Hematopoietic multipotent progenitor cell treated with erythropoietin and hydrocortisone succinate and interleukin-3 and kit ligand, for 17 days (in vitro differentiated cells): ENCODE measurements around the gene COL9A1.
A peak's percentile ranks its signal among the peaks of the same experiment; 100 is the strongest.

Experiments
- DNase-seq: peaks from one replicate; pipeline ENCODE4 v3.0.0-alpha.2; 2015; ENCODE audit warnings: low spot score

COL9A1 gene

GRCh38 chr6:70225055-70225454, 77.8 kb downstream of the COL9A1 start:
- no peak for DNase-seq

DNA sequence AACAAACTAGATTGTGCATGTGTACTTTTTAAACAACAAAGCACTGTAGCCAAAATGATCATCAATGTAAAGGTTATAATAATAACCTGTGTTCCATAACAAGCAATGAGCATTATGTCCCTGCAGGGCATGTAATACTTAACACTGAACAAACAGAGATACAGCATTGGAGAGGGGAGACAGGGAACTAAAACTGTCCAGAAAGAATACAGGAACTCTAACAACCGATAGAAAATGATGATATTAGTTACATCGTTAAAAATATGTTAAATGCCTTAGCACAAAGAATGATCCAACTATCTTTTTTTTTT, 80.5 kb downstream of the COL9A1 start:
- DNase-seq = no peak

DNA sequence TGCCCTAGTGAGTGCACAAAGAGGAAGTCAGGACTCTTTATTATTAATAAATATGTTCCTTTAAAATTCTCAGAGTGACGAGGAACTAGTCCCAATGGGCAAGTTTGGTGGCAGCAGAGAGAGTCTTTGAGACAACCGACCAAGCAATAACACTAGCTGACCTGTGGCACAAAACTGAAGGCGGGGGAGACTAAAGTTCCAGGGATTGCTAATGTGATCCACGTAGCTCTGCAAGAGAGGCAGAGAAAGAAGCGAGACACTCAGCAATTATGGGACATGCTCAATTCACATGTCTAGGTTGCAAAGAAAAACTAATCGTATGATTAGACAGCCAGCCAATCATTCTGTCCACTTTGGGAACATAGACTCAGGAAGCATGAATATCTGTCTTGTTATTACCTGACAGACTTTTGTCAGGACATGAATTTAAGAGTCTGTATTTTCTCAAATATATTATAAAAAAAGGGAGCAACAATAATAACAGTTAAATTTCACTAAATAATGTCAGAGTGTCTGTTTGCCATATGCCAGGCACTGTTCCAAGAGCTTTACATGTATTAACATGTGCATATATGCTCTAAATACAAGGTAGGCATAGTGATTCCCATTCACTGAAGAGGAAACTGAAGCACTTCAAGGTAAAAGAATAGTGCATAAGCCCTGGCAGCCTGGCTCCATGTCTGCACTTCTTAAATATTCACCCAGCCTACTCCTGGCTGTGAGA, 81.0 kb downstream of the COL9A1 start:
- DNase-seq = no peak

- DNase-seq = peak; percentile 22
These were observed 81.7 kb downstream of the COL9A1 start for GRCh38 chr6:70221025-70221714.

DNA sequence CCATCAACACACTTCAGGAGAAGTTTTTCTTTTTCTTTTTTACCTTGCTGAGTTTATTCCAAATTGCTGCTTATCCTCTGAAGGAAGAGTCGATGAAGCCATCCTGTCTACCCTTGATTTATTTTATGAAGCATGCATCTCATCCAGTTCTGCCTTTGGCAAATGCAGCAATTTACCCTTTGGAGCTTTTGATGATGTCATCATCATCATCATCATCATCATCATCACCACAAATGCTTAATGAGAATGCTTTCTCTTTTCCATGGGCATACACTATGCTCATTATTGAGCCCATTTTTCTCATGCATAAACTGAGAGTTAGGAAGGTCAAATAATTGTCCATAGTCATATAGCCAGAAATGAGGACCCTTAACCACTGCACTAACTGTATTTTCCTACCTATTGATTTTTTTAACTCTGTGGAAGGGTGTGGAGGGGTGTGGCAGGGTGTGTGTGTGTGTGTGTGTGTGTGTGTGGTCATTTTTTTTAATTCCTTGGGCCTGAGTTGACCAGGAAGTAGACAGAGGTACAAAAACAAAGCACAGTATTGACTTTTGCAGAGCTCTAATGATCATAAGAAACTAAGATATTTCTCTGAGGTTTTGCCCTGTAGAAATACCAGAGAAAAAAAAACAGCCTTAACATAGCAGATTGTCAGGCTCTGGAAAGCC, 82.8 kb downstream of the COL9A1 start:
- DNase-seq = no peak

DNA sequence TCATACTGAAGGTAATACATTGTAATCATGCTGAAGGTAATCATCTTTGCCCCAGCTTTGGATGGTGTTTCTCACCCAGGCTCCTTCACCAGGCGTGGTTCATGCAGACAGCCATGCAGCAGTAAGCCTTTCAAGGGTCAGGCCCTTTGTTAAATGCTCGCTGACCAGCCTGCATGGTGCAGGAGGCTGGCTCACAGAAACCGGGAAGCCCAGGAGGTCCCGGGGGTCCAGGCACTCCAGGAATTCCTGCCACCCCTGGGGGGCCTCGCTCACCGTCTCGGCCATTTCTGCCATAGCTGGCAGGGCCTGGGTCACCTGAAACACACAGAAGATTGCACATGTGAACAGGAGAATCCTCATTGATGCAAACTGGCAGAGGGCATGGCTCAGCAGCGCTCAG, 86.1 kb downstream of the COL9A1 start:
- no peak for DNase-seq

DNA sequence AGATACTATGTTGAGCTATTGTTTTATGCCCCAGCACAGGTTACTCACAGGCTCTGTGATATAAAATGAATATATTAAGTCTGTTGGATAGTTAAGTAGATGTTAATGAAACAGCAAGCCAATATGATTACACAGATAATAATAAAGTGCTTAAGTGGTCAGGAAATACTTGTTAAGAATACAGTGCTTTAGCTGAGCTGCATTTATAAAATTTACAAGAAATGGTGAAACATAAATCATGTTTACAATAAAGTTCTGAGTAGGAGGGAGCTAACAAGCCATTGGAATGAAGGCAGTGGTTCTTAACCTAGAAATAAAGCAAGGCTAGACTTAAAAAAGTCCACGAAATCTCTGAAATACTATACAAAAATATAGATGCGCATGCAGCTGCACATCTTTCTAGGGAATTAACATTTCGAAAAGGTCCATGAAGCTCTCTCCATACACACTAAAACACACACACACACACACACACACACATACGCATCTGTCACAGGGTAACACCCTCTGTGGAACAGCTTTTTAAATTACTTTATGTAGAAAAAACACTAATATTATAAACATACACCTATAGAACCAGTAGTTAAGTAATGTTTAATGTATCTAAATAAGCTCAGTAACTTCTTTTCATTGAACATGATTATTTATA, 87.3 kb downstream of the COL9A1 start:
- no peak for DNase-seq

- no peak for DNase-seq
These were observed 92.4 kb downstream of the COL9A1 start for GRCh38 chr6:70210462-70210861.

GRCh38 chr6:70208235-70208790, 94.6 kb downstream of the COL9A1 start:
- no peak for DNase-seq

- no peak for DNase-seq
These were observed 104.1 kb downstream of the COL9A1 start for GRCh38 chr6:70198785-70199184.

GRCh38 chr6:70196531-70196930, 106.4 kb downstream of the COL9A1 start:
- DNase-seq = no peak

- DNase-seq = no peak
These were observed 108.5 kb downstream of the COL9A1 start for GRCh38 chr6:70194421-70194820.

DNA sequence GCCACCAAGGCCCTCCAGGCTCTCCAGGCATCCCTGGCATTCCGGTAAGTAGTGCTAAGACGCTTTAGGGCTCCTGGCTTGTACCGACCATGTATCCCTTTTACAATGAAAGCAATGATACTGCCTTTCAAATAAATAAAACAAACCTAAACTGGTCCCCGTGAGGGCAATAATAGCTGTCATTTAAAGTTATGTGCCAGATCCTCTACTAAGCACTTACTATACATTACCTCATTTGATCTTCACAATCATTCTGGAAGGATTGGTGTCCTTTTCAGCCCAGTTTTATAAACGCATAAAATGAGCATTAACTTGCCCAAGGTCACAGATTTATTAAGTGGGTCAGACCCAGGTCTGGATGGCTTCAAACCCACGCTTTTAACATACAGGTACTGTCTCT, 114.7 kb downstream of the COL9A1 start:
- DNase-seq = no peak

GRCh38 chr6:70186461-70186860, 116.4 kb downstream of the COL9A1 start:
- no peak for DNase-seq

- DNase-seq = no peak
These were observed 118.2 kb downstream of the COL9A1 start for GRCh38 chr6:70184723-70185122.

GRCh38 chr6:70183538-70183937, 119.3 kb downstream of the COL9A1 start:
- DNase-seq = no peak

DNA sequence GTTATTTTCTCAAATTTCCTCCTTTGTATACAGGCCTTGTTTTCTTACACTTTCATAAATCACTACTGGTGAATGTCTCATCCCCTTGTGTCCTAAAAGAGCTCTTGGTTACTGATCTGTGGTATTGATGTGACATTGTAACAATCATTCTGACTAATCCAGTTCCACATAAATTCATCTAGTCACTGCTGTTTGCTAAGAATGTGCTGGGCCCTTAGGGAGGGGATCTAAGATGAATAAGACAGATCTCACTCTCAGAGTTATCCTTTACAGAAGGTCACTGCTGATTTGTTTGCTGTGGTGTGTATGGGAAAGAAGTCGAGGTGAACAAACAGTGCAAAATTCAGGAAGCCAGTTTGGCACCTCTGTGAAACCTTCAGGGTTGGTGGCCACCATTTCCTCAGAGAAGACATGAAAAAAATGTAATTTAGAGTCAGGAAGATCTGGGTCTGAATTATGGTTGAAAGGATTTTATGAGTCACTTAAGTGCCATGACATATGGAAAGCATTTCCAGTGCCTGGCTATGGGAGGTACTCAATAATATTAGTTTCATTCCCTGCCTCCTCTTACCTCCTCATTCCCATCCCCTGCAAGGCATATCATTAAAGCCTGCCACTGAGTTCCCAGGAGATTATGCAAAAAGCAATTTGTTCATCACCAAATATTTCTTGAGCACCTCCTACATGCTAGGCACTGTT, 121.8 kb downstream of the COL9A1 start:
- no peak for DNase-seq

GRCh38 chr6:70180183-70180900, 122.5 kb downstream of the COL9A1 start:
- no peak for DNase-seq

- DNase-seq = no peak
These were observed 125.9 kb downstream of the COL9A1 start for GRCh38 chr6:70176842-70177550.

DNA sequence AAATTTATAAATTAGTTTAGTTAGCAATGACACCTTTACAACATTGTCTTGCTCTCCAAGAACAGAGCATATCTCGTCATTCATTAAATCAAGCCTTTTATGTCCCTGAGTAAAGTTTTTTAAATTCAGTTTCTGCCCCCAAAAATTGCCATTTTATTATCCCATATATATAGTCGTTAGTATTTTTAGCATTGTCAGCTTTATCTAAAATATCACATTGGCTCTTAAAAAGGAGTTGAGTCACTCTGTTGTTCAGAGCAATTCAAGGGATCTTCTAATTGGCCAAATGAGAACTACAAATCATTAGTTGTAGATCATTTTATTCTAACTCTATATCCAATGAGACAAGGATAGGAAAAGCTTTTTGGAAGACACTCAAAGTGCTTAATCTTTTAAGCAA, 127.1 kb downstream of the COL9A1 start:
- no peak for DNase-seq

DNA sequence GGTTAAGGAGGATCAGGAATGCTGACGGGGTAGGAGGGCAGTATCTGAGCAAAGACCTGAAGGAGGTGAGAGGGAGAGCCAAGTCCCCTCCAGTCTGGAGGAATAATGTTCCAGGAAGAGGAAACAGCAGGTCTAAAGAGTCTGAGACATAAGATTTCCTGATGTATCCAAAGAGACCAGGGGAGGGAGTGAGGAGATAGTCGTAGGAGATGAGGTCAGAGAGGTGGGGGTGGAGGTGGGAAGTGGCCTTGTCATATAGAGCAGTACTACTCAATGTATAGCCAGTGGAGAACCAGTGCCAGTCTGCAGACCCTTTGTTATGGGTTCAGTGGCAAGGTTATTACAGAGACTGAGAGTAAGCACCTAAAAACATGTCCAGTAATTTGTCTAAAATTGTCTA, 130.6 kb downstream of the COL9A1 start:
- no peak for DNase-seq
